NCI-H526 treated with DMSO at 0.1 percent for 48 hours (cell line): ENCODE results near the gene PAX9.
"Not testable (repeated sequence)": the region's sequence is repeated elsewhere in the genome, so short reads cannot be mapped to it uniquely, and the experiment has no call there.

Source experiments
- DNase-seq: peaks from one replicate; lab custom pipeline; 2025; lab: John Stamatoyannopoulos, UW

PAX9 gene

GRCh38 chr14:36672095-36672494 is 10.4 kb downstream of the PAX9 start:
- DNase-seq, result no peak

- no peak for DNase-seq
Observed at GRCh38 chr14:36674659-36675058, 13.0 kb downstream of the PAX9 start.

GRCh38 chr14:36675581-36675980 is 13.9 kb downstream of the PAX9 start:
- no peak for DNase-seq

GRCh38 chr14:36676236-36676635 is 14.6 kb downstream of the PAX9 start:
- DNase-seq, result no peak

- DNase-seq, result no peak
Observed at GRCh38 chr14:36682338-36682737, 20.7 kb downstream of the PAX9 start.

GRCh38 chr14:36683083-36683724 is 21.5 kb downstream of the PAX9 start:
- peak; percentile 83 for DNase-seq

GRCh38 chr14:36684946-36685345 is 23.3 kb downstream of the PAX9 start:
- DNase-seq, result no peak

GRCh38 chr14:36690311-36691040 is 28.8 kb downstream of the PAX9 start:
- DNase-seq, result no peak

GRCh38 chr14:36699420-36699819 is 37.8 kb downstream of the PAX9 start:
- not testable (repeated sequence) for DNase-seq

GRCh38 chr14:36700651-36701050 is 39.0 kb downstream of the PAX9 start:
- peak; percentile 94 for DNase-seq

- no peak for DNase-seq
Observed at GRCh38 chr14:36701132-36701531, 39.5 kb downstream of the PAX9 start.

GRCh38 chr14:36702474-36702873 is 40.8 kb downstream of the PAX9 start:
- no peak for DNase-seq

- no peak for DNase-seq
Observed at GRCh38 chr14:36707570-36707969, 45.9 kb downstream of the PAX9 start.

GRCh38 chr14:36713960-36714703 is 52.5 kb downstream of the PAX9 start:
- no peak for DNase-seq

GRCh38 chr14:36716614-36717184 is 55.0 kb downstream of the PAX9 start:
- no peak for DNase-seq

GRCh38 chr14:36717363-36717762 is 55.7 kb downstream of the PAX9 start:
- no peak for DNase-seq

- no peak for DNase-seq
Observed at GRCh38 chr14:36718216-36718615, 56.6 kb downstream of the PAX9 start.

- DNase-seq, result no peak
Observed at GRCh38 chr14:36719823-36720222, 58.2 kb downstream of the PAX9 start.

GRCh38 chr14:36720657-36721056 is 59.0 kb downstream of the PAX9 start:
- DNase-seq, result no peak

GRCh38 chr14:36721877-36722276 is 60.2 kb downstream of the PAX9 start:
- DNase-seq, result no peak

GRCh38 chr14:36723530-36723929 is 61.9 kb downstream of the PAX9 start:
- no peak for DNase-seq

- no peak for DNase-seq
Observed at GRCh38 chr14:36724162-36724561, 62.5 kb downstream of the PAX9 start.

- no peak for DNase-seq
Observed at GRCh38 chr14:36726128-36726527, 64.5 kb downstream of the PAX9 start.
